WTC11 (cell line): ENCODE measurements around the gene POLK. TPM values are rescaled to one million over a fixed set of nuclear protein-coding genes. Genes with fewer than 3 reads are reported as not detected.

Experiments
- total RNA-seq: library from RNA; stranded (reverse); gene quantifications from 3 replicates; pipeline ENCODE4 v1.2.3, GENCODE V29; 2021

Gene POLK
- total RNA-seq, 1 experiment from 2014 or later, result 7.1 TPM

Other genes with a start within 250 kb of the POLK start
- gene HMGCR, start 174.7 kb upstream of the POLK start, total RNA-seq, result 137 to 153 TPM (median 145 TPM) in 3 replicates
- 48.5 to 50.8 TPM (median 49.0 TPM) in 3 replicates for gene CERT1, start 262 bp upstream of the POLK start, total RNA-seq
- 0.07 to 0.28 TPM (median 0.14 TPM) in 3 replicates for gene ANKDD1B, start 99.6 kb downstream of the POLK start, total RNA-seq
- gene POC5, start 205.5 kb downstream of the POLK start, total RNA-seq, result 9.0 to 13.4 TPM (median 10.8 TPM) in 3 replicates